ENCODE data around the gene GLS.
A peak's percentile ranks its signal among the peaks of the same experiment; 100 is the strongest.
"Not testable (repeated sequence)": the region's sequence is repeated elsewhere in the genome, so short reads cannot be mapped to it uniquely, and the experiment has no call there.

GLS gene

DNA sequence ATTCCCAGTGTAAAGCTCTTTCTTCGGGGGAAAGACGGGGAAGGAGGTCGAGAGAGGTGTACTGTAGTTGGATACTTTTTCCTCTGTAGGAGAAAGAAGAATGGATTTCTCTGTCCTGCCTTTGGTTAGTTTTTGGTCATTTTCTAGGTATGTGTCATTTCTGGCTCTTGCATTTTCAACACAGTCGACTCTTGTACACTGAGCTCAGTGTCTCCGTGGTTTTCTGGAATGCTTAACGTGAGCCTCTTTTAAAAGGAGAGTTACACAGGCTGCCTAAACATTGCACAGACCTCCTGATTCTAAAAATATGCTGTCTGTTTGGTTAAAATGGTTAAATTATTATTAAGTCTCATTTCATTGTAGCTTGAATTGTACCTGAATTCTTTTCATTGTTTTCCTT, 21.8 kb upstream of the GLS start:
- no peak for DNase-seq

DNA sequence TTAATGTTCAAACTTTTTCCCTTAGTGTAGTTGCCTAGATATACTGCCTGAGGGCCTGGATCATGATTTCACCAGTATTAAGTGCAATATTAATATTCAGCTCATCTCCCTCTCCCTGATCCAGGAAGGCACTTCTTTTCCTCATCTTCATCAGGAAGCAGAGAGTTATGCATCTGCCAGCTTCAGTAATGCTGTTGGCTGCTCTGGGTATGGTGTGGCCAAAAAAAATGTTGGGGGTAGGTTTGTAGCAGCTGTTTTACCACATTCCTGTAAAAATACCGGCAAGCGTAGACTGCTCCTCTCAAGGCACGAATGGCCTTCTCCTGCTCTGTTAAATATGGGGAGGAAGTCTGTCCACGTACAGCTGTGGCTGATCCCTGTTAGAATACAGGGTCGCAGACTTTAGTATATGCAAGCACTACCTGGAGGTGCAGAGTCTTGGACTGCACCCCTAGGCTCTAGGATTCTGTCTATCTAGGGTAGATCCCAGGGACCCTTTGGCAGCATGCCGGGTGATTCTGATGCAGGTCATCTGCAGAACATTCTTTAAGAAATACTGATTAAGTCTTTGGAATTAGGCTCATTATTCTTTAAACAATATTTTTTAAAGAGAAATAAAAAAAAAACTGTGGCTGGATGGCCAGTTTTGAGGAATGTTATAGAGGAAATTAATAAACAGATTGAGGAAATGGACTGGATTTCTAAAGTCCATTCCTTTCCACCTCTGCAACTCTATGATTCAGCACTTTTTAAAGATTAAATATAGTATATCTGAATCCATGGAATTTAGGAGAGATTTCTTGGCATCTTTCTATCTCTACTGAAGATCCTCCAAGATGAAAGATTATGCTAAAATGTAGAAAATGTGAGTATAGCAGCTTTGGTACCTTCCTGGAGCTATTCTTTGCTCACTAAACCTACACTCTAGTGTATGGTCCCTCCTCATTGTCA, 21.0 kb upstream of the GLS start:
- DNase-seq = no peak

GRCh38 chr2:190860985-190861680, 19.5 kb upstream of the GLS start:
- DNase-seq = no peak

- not testable (repeated sequence) for DNase-seq
Measured at GRCh38 chr2:190862128-190862527, 18.5 kb upstream of the GLS start.

DNA sequence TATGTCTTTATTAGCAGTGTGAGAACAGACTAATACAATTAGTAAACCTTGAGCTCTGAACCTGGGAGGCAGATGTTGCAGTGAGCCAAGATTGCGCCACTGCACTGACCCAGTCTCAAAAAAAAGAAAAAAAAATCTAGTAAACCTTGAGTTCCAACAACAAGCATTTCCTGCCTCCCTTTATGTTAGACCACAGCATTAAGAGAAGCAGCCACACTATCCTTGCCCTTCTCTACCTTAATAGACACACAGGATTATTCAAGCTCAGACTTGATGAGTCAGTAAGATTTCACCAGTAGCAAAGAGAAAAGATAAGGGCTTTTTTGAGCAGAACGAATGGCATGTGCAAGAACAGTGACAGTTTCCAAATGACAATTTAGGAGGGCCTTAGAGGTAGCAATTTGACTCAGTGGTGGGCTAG, 18.0 kb upstream of the GLS start:
- DNase-seq = no peak

- peak in 1 of 6 experiments; percentile 20 for DNase-seq
Measured at GRCh38 chr2:190863946-190864345, 16.7 kb upstream of the GLS start.

DNA sequence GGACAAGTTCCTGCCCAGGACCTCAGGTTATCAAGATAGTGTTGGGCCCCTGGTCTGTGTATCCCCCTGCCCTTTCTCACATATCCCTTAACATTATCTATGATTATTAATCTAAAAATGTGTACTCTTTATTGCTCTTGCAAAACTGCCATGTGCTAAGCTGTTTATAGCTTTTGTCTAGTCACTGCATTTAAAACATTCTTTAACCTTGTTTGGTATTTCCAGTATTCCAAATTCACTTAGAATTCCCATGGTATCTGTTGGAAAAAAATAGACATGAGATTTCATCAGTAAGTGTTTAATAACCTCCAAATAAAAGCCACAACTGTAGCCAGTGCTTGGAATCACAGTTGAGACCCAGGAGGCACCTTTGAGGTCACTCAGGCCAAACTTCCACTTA, 16.2 kb upstream of the GLS start:
- DNase-seq = no peak

- DNase-seq = no peak
Measured at GRCh38 chr2:190867212-190867611, 13.4 kb upstream of the GLS start.

DNA sequence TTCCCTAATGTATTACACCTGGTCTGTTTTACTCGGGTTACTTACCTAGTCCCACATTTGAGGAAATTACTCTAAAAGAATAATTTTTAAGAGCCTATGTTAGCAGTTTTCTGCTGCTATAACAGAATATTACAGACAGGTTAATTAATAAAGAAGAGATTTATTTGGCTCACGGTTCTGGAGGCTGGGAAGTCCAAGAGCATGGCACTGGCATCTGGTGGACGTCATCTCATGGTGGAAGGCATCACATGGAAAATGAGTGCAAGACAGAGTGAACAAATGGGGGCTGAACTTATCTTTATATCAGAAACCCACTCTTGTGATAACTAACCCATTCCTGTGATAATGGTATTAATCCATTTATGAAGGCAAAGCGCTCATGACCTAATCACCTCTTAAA, 12.8 kb upstream of the GLS start:
- DNase-seq = no peak

- no peak for DNase-seq
Measured at GRCh38 chr2:190869721-190870120, 10.9 kb upstream of the GLS start.

- not testable (repeated sequence) for DNase-seq
Measured at GRCh38 chr2:190873451-190873850, 7.2 kb upstream of the GLS start.

GRCh38 chr2:190875891-190876290, 4.7 kb upstream of the GLS start:
- DNase-seq = peak in 5 of 6 experiments; percentile 3 to 38 (median 15)

GRCh38 chr2:190876631-190877030, 4.0 kb upstream of the GLS start:
- no peak for DNase-seq

DNA sequence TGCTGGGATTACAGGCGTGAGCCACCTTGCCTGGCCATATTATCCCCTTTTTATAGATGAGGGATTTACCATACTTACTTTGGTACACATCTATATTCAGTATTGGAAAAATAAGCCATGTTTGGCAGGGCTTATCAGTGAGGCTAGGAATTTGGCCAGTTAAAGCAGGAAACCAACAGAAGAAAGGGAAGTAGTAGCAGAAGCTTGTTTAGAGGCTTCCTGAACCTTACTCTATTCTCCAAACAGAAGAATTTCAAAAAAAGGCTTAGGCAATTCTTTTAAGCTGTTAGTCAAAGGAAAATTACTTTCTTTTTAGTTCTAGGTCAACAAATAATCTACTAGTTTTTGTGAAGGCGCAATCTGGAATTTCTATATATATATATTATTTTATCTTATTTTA, 3.2 kb upstream of the GLS start:
- no peak for DNase-seq

- DNase-seq = peak in 3 of 6 experiments; percentile 30 to 55 (median 52)
Measured at GRCh38 chr2:190879474-190880377, 895 bp upstream of the GLS start.

- no peak for DNase-seq
Measured at GRCh38 chr2:190881084-190881597, 520 bp downstream of the GLS start.

DNA sequence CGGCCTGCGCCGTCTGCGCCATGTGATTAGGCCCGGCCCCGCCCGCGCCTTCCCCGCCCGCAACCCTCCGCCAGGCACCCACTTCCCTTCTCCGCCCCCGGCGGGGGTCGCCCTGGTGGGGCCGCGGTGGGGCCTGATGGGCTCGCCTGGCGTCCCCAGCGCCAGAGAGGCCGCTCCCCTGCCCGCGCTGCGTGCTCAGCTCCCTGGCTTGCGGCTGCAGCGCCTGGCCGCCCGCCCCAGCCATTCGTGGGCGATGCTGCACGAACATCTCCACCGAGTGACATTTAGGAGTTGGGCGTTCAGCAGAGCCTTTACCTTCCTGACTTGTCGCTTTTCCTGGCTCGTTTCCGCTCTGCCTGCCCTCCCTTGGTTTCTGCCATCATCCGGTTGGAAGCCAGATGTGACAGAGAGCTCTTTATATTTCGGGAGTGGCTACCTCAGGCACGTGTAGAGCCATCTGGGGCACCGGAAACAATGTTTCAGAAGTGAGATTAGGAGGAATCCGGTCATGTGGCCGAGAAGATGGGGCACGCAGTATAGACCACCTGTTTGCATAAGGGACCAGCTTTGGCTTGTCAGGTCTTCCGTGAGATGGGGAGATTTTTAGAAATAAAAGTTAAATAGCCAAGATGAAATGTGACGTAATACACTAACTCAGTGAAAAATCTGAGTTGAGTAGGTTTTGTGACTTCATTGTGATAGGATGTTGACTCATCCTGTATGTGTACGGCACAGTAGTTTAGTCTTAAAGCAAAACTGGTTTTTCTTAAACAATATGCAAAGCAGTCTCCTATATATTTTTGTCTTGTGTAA, 1.2 kb downstream of the GLS start:
- DNase-seq = peak; percentile 66 to 85 (median 78)

DNA sequence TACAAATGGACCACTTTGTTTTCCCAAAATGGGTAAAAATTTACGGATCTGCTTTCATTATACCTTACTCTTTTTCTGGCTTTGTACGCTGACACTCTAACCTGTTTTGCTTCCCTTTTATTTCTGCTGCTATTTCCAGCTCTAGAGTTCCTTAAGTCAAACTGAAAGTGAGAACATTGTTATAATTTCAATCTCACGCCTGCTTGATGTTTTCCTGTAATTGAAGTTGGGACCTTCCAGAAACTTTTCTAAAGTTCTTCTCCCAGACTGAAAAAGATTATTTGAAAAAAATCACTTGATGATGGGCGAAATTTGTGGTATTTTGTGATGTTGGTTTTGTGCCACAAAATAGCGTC, 1.8 kb downstream of the GLS start:
- peak in 1 of 6 experiments; percentile 54 for DNase-seq

- peak in 2 of 6 experiments; percentile 10 to 42 for DNase-seq
Measured at GRCh38 chr2:190882856-190883582, 2.4 kb downstream of the GLS start.

- not testable (repeated sequence) for DNase-seq
Measured at GRCh38 chr2:190885844-190886243, 5.2 kb downstream of the GLS start.

GRCh38 chr2:190887089-190887488, 6.5 kb downstream of the GLS start:
- no peak for DNase-seq
